Activated B cell treated with CpG ODN at 0.5 μM for 24 hours (primary cell): ENCODE measurements around the gene FKRP. TPM values are rescaled to one million over a fixed set of nuclear protein-coding genes. Genes with fewer than 3 reads are reported as not detected.

ENCODE experiments used
- ATAC-seq: fragments of 200-7000 bp; cut with Tn5 transposase; one replicate; pipeline ENCODE4 v1.10.0; 2021; ENCODE audit warnings: low read depth, mild to moderate bottlenecking, moderate library complexity
- CTCF ChIA-PET: fragments of 350-600 bp; sonication (Branson Sonifier 250); formaldehyde crosslinking; loops from one replicate; lab custom pipeline; 2021; ENCODE audit warnings: antibody characterized with exemption; lab: Charles Lee
- POLR2A ChIA-PET: fragments of 350-600 bp; sonication (Branson Sonifier 250); formaldehyde crosslinking; loops from one replicate; lab custom pipeline; 2021; ENCODE audit warnings: antibody characterized with exemption; lab: Charles Lee
- DNase-seq: peaks from one replicate; pipeline ENCODE4 v3.0.0; 2022
- H3K27ac Mint-ChIP-seq: one replicate; pipeline ENCODE4 v1.8.0; 2020; ENCODE audit warnings: mixed read lengths
- H3K27me3 Mint-ChIP-seq: one replicate; pipeline ENCODE4 v1.8.0; 2021; ENCODE audit warnings: mixed read lengths
- H3K36me3 Mint-ChIP-seq: one replicate; pipeline ENCODE4 v1.8.0; 2021; ENCODE audit warnings: low read depth, mixed read lengths
- H3K4me1 Mint-ChIP-seq: one replicate; pipeline ENCODE4 v1.8.0; 2021; ENCODE audit warnings: mixed read lengths
- H3K4me3 Mint-ChIP-seq: one replicate; pipeline ENCODE4 v1.8.0; 2020; ENCODE audit warnings: mild to moderate bottlenecking, mixed read lengths
- H3K9me3 Mint-ChIP-seq: one replicate; pipeline ENCODE4 v1.8.0; 2020; ENCODE audit warnings: mixed read lengths
- intact Hi-C: fragments of 100-400 bp; cut with micrococcal nuclease; formaldehyde crosslinking; loops from one replicate; pipeline ENCODE4 v1.15.1; 2024
- total RNA-seq: library from RNA; stranded (reverse); gene quantifications from 2 replicates; pipeline ENCODE4 v1.2.3, GENCODE V29; 2022
- TF ChIP-seq, protein P1 (sequence below): fragments of 200-600 bp; IDR thresholded peaks from one replicate; pipeline ENCODE4 v1.8.0; 2022; ENCODE audit warnings: antibody characterized with exemption, mild to moderate bottlenecking

The FKRP gene
- total RNA-seq, 1 donor from 2014 or later: 35.8 TPM

DNA sequence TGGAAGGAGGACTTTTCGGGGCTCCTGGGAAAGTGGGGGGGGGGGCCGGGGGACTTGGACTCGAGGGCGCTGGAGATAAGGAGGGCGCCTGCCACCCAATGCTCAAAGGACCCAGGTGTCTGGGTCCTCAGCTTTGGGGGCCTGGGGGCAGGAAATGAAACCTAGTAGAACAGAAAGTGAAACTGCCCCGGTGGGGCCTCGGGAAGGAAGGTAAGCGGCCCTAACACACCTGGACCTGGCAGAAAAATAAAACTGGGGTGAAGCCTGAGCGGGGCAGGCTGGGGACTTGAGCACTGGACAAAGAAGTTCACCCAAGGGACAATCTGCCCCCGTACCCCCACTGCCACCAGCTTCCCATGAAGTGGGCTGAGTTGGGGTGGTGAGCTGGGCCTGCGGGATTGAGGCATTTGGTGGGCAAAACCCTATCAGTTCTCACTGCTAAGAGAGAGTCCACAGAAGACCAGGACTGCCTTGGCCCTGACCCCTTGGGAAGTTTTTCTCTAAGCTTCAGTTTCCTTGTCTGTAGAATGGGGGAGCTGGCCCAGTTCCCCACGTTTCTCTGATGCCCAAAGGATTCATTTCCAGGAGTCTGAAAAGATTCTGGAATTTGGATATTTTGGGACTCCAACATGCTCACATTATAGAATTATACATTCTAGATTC, 31.3 kb upstream of the FKRP start:
- H3K36me3 Mint-ChIP-seq: peaks cover 42% of the 10 kb centered on the region
- no peaks in the 10 kb centered on the region for H3K9me3 Mint-ChIP-seq
- peak overlapping the region; percentile 94 for H3K4me3 Mint-ChIP-seq
- ATAC-seq (peak; percentile 26), DNase-seq (peak; percentile 60)
- intact Hi-C loops: loop anchor here (1.0 kb wide), 2 partner anchors 10 to 14 kb away; no protein-coding TSS in a partner anchor
- peaks cover 51% of the 10 kb centered on the region for H3K4me1 Mint-ChIP-seq
- ChIA-PET POLR2A (interaction anchor here (0.6 to 4.0 kb wide), 21 partner anchors 9 to 417 kb away, joined by 3 to 50 read pairs (median 6); partner anchors contain the start of genes AP2S1, CALM3, DACT3 and FKRP), CTCF (interaction anchor here (0.8 to 3.2 kb wide), 5 partner anchors 9 to 53 kb away, joined by 3 to 32 read pairs (median 5); no protein-coding TSS in a partner anchor)
- no peaks in the 10 kb centered on the region for H3K27me3 Mint-ChIP-seq
- peak overlapping the region; percentile 97 for H3K27ac Mint-ChIP-seq
- TF ChIP-seq, protein P1, sequence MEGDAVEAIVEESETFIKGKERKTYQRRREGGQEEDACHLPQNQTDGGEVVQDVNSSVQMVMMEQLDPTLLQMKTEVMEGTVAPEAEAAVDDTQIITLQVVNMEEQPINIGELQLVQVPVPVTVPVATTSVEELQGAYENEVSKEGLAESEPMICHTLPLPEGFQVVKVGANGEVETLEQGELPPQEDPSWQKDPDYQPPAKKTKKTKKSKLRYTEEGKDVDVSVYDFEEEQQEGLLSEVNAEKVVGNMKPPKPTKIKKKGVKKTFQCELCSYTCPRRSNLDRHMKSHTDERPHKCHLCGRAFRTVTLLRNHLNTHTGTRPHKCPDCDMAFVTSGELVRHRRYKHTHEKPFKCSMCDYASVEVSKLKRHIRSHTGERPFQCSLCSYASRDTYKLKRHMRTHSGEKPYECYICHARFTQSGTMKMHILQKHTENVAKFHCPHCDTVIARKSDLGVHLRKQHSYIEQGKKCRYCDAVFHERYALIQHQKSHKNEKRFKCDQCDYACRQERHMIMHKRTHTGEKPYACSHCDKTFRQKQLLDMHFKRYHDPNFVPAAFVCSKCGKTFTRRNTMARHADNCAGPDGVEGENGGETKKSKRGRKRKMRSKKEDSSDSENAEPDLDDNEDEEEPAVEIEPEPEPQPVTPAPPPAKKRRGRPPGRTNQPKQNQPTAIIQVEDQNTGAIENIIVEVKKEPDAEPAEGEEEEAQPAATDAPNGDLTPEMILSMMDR: no peak

DNA sequence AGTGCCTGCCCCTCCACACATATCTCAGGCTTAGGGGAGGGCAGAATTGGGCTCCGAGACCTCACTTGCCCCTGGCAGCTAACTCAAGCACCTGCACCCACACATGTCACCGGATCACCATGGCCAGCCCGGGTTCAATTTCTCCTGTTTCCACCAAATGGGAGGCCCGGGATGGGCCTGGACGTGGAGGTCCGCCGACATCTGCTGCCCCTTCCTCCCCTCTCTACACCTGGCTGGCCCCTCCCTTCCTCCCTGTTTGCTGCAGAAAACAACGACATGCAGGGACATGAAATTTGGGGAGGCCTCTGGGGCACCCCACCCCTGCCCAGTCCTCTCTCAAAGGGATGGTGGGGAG, 30.3 kb upstream of the FKRP start:
- DNase-seq: no peak
- Mint-ChIP-seq H3K9me3 (no peaks in the 10 kb centered on the region), H3K27ac (peak overlapping the region; percentile 97), H3K4me1 (peaks cover 62% of the 10 kb centered on the region), H3K36me3 (peaks cover 34% of the 10 kb centered on the region), H3K4me3 (peak overlapping the region; percentile 94), H3K27me3 (no peaks in the 10 kb centered on the region)
- ChIA-PET POLR2A (interaction anchor here (0.7 to 3.0 kb wide), 8 partner anchors 10 to 516 kb away, joined by 3 to 27 read pairs (median 5); partner anchors contain the start of gene CALM3), CTCF (interaction anchor here (2.4 kb wide), 1 partner anchor 13 kb away, joined by 10 read pairs; no protein-coding TSS in a partner anchor)
- TF ChIP-seq, protein P1: no peak
- ATAC-seq: no peak
- intact Hi-C loops: no loop called here

- peak overlapping the region; percentile 94 for H3K4me3 Mint-ChIP-seq
- intact Hi-C loops: loop anchor here (2.0 kb wide), 1 partner anchor 71 kb away; no protein-coding TSS in a partner anchor
- ChIA-PET CTCF (interaction anchor here (1.0 to 2.4 kb wide), 2 partner anchors 13 to 54 kb away, joined by 3 to 10 read pairs; no protein-coding TSS in a partner anchor), POLR2A (interaction anchor here (0.5 to 3.0 kb wide), 16 partner anchors 11 to 815 kb away, joined by 3 to 27 read pairs (median 5); partner anchors contain the start of genes AP2S1 and CALM3)
- peak overlapping the region; percentile 97 for H3K27ac Mint-ChIP-seq
- H3K27me3 Mint-ChIP-seq: no peaks in the 10 kb centered on the region
- DNase-seq (no peak), ATAC-seq (no peak)
- TF ChIP-seq, protein P1: no peak
- peaks cover 67% of the 10 kb centered on the region for H3K4me1 Mint-ChIP-seq
- peaks cover 34% of the 10 kb centered on the region for H3K36me3 Mint-ChIP-seq
- H3K9me3 Mint-ChIP-seq: no peaks in the 10 kb centered on the region
Observed at GRCh38 chr19:46715975-46716671, 29.7 kb upstream of the FKRP start.

GRCh38 chr19:46716672-46717033, 29.2 kb upstream of the FKRP start:
- H3K4me3 Mint-ChIP-seq: peak overlapping the region; percentile 94
- no peak for DNase-seq
- H3K27me3 Mint-ChIP-seq: no peaks in the 10 kb centered on the region
- H3K4me1 Mint-ChIP-seq: peaks cover 72% of the 10 kb centered on the region
- TF ChIP-seq, protein P1: no peak
- POLR2A ChIA-PET: interaction anchor here (0.5 to 1.6 kb wide), 11 partner anchors 12 to 1908 kb away, joined by 3 to 11 read pairs (median 5); partner anchors contain the start of genes AP2S1 and CALM3
- no peaks in the 10 kb centered on the region for H3K9me3 Mint-ChIP-seq
- CTCF ChIA-PET: interaction anchor here (1.0 to 2.4 kb wide), 2 partner anchors 12 to 54 kb away, joined by 3 to 10 read pairs; no protein-coding TSS in a partner anchor
- intact Hi-C loops: loop anchor here (1.0 to 2.0 kb wide), 2 partner anchors 70 to 396 kb away; no protein-coding TSS in a partner anchor
- peaks cover 38% of the 10 kb centered on the region for H3K36me3 Mint-ChIP-seq
- H3K27ac Mint-ChIP-seq: peak overlapping the region; percentile 97
- no peak for ATAC-seq
